AG08396 (cell line): ENCODE results near the gene MEGF11.

Source experiments
- DNase-seq: peaks from one replicate; pipeline ENCODE4 v3.0.0; 2012; ENCODE audit warnings: low spot score, mixed read lengths

MEGF11 gene

DNA sequence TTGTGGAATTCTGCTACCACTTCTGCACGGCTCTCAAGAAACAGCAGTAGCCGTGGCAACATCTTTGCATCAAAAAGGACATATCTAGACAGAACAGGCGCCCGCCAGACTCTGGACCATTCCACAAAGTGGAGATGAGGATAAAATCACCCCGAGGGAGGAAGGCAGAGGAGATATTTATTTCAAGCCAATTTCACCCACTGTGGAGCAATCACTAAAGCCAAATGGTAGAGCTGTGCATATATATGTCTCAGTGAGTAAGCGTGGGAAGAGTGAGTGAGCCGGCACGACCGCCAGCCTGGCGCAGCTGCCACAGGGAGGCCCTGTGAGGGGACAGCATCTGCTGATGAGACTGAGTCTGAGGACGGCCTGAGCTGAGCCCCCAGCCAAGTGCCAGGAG is 111.3 kb downstream of the MEGF11 start:
- no peak for DNase-seq

DNA sequence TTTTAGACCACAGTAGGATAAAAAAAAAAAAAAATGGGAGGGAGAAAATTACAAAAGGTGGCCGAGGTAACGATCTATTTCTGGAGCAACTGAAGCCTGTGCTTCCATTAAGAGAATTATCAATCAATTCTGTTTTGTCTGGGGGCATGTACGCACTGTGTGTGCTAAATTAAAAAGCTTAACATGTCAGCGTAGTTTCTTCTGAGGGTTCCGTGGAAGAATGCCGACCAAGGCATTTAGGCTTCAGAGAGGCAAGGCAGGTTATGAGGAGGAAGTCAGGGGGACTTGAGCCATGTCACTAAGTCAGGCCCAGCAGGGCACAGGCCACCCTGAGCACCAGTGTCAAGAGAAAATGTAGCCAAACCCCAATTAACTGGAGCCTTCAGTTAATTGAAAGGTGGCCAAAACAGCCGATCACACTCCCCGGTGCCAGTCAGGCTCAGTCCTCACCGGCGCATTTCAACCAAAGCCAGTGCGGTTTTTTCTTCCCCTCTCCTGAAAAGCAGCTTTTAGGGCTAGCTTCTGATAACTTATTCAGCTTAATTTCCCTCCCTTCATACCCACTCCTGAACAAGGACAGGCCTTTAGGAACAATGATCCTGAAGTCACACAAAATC is 113.9 kb downstream of the MEGF11 start:
- DNase-seq: no peak

DNA sequence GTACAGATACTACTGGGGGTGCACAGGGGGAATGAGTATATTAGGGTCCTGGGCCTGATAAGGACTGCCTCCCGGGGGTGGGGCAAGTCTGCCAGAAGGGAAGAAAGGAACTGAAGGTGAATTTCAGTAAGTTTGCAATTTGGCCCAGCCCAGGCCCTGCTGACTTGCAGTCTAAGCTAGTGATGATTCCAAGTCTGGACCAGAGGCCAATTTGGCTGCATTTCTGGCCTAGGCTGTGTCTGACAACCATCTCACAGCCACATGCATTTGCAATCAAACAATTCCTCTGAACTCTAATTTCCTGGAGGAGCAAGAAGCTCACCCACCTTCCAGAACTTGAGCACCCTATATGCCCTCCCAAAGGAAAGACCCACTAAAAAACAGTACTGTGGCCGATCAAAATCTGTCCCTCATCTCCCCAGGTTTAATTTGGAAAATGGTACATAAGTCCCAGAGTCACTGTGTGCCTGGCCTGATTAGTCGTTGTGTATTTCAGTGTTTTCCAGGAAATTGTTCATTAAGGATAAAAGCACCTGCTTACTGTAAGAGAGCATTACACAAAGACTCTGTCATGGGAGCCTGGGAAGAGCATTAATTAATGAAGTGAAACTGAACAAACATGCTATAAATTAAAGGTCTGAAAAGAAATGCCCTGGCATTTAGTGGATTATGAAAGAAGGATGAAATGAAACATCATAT is 114.5 kb downstream of the MEGF11 start:
- DNase-seq: no peak

DNA sequence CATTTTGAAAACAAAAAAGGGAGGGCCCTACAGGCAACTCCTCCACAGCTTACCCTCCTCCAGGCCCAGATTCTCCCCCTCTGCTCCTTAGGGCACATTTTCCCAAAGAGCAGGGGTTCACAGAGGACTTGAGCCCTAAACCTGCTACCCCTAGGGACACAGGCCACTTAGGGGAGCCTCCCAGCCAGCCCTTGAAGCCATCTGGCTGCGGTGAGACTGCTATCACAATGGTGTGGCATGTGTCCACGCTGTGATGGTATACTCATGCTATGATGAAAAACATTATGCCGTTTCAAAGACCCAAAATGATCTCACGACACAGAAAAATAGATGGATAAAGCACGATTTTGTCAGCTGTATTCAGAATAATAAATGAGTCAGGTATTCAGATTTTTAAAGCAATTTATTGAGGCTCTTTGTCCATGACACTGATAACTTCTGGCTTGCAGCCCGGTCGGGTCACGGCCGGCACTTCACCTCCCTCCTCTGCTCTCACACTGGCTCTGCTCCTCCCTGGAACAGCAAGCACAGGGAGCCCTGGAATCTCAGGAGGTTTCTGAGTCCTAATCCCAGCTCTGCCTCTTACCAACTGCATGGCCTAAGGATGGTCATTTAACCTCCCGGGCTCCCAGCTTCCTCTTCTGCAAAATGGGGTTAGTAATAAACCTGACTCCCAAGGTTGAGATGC is 115.3 kb downstream of the MEGF11 start:
- DNase-seq: no peak

DNA sequence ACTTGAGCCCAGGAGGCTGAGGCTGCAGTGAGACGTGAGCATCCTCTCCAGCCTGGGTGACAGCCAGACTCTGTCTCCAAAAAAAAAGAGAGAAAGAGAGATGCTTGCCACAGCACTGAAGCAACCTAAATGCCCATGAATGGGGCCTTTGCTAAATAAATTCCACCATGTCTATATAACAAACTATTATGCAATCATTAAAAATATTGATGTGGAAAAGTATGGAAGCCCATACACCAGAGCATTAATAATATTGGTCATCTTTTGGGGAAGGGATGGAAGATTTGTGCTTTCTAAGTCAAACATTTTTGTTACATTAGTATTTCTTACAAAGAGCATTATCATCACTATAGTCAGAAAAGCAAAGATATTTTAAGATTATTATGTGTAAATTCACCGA is 116.6 kb downstream of the MEGF11 start:
- no peak for DNase-seq

DNA sequence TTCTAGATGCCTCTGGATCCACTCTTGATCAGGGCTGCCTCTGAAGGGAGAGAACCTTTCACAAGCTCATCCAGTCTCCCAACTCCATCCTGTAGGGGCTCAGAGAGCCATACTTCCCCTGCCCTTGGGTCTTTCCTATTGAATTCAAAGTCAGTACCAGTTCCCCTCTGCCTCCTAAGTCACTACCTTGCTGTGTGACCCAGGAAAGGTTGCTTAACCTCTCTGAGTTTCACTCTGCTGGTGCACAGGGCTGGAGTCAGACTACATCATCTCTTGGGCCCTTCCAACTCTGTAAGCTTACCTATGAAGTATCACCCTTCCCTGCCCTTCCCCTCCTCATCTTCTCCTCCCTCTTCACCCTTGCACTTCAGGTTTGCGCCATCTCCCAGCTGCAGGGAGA is 117.9 kb downstream of the MEGF11 start:
- no peak for DNase-seq

DNA sequence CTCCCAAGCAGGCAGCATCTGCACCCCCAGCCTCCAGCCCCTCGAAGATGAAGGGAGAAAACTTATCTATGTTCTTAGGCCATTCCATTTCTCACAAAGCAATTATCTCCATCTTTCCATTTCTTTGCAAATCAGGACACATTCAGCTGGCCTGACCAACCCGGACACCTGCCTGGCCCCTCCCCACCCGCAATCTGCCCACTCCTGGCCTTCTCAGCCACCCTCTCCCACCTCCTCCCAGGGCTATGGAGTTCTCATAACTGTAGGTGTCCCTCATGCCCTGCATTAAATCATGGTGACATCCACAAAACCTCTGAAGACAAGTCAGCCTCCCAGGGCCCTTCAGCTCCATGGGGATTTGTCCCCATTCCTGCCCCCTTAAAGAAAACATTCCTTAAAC is 119.3 kb downstream of the MEGF11 start:
- DNase-seq: no peak

DNA sequence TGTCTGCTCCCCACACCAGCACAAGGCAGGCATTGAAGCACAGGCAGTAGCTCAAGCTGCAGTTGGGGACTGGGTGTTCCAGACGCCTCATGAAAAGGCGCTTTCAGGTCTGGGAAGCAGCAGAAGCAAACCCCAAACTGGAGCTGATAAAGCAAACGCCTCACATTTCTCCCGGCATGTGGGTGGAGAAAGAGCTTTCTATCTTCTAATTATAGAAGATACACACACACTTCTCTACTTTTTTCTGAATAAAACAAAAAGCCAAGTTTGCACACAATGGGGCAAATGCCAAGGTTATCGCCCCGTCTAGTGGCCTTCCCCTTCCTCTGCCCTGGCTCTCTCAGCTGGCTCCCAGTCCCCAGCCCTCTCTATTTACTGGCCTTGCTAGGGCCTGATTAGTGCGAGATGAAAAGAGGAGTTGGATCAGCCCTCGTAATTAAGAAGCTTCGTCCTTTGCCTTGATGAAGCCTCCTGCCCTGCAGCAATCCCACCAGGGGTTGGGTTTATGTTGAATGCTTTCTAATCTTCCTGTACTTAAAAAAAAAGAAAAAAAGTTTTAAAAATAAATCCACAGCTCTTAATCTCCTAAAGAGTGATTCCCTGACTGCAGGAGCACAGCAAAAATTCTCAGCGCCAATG is 120.2 kb downstream of the MEGF11 start:
- no peak for DNase-seq

DNA sequence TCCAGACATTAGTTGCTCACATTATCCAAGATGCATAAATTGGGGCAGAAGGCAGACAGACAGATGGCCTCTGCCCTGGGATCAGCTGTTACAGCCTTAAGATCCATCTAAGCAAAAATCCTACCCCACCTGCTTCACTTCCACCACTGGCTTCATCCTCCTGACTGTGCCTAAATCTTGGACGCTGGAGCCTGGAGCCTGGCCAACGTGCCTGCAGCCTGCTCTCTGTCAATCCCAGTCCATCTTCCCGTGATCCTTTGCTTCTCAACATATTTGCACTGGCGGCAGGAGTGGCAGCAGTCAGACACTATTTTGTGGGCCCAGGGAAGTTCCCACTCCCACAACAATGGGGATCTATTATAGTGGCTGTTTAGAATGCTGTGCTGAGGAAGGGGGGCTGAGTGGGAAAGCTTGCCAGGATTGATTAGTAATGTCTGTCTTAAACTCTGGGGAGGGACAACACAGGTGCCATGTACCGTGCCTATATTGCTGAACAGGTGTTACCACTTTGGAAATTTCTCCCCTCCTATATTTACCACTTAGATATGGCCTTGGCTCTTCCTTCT is 121.2 kb downstream of the MEGF11 start:
- DNase-seq: no peak

DNA sequence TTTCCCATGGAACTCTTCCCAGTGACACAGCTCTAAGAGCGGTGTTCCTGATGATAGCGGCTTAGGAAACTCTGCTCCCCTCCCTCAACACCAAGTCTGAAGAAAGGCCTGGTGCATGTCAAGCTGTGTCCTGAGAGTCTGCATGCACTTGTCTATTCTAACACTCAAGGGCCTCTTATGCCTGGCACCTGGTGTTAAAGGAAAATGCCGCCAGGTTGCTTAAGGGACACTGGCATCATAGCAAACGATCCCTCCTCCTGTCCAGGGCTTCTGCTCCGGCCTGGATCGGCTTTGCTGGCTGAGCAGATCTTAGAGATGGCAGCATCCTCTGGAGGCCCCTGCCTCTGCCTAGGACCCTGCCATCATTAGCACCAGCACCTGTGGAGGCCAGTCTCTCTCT is 121.7 kb downstream of the MEGF11 start:
- DNase-seq: no peak

DNA sequence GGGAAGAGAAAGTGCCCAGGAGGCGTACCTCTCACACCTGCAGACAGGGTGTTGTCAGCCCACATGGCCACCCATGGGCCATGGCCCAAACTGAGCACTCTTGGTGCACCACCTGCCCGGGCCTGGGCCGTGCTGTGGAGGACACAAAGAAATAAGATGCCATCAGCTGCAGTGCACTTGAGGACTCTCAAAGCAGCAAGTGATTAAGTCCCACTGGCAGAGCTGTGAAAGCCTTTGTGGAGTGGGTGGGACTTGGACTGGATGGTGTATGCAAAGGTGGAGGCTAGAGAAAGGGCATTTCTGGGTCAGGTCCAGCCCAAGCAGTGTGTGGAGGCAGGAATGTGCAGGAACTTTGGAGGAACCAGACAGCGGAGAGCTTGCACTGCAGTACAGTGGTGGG is 122.3 kb downstream of the MEGF11 start:
- DNase-seq: no peak

DNA sequence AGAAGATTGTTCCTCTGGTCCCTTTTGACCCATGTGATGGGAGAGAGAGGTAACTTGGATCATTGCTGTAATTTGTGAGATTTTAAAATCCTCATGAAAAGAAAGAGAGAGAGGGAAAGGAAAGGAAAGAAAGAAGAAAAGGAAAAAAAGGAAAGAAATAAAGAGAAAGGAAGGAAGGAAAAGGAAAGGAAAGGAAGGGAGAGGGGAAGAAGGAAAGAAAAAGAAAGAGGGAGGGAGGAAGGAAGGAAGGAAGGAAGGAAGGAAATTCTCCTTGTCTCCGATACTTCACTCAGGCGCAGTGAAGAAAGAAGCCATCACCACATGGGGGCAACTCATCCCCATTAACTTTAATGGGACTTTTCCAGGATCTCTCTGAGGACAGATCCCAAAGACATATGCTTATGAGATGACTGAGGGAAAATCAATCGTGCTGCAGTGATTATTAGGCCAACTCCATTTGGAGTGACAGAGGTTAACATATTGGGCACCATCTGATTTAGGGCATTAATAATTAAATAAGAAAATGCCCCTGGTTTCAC is 123.0 kb downstream of the MEGF11 start:
- DNase-seq: no peak

DNA sequence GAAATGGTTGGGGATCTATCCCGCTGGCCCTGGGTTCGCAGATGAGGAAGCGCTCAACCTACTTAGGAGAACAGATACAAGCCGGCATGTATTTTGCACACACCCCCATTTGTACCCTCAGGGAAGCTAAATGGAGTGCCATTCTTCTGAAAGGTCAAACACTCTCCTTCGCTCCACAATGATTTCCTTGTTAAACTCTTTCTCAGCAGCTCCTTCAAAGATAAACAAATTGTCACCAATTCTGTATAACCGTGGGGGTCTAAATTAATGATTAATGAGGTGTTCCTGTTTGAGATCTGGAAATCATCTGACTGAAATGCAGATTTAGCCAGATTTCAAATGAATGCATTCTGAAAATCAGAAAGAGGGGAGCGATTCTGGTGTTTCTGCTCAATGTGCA is 124.0 kb downstream of the MEGF11 start:
- DNase-seq: no peak

DNA sequence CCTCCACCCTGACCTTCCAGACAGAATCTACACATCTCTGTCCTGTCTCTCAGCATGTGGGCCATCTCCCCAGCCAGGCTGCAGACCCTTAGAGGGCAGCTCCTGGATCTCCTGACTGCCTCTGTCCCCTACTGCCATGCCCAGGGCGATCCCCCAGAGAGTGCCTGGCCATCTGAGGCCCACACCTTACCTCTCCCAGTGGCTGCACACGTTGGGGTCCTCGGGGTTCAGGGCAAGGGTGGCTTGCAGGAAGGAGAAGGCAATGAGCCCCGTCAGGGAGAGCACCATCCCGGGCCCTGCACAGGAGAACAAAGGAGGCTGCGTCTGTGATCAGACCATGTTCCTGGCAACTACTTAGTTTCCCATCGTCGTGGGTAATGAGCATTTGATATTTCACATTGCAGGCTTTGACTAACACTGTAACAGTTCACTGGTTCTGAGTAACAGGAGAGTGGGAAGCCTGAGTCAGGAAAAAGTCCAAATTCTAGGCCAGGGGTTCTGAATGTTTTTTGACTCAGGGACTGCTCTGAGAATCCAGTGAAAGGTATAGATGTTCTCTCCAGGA is 125.4 kb downstream of the MEGF11 start:
- no peak for DNase-seq

DNA sequence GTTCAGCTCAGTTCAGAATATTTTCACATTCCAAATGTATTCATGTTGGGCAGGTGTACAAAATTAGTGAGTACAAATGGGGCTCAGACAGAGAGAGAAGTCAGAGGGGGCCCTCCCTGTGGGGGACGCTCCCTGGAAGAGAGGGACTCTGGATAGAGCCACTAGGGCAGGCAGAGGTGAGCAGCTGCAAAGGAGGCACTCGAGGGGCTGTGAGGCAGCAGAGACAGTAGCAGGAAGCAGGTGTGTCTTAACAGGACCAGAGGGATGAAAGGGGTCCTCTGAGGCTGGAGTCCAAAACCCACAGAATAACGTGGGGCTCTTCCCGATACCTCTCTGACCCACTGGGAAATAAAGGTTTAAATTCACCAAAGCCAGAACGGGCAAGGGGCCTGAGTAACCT is 127.1 kb downstream of the MEGF11 start:
- no peak for DNase-seq

DNA sequence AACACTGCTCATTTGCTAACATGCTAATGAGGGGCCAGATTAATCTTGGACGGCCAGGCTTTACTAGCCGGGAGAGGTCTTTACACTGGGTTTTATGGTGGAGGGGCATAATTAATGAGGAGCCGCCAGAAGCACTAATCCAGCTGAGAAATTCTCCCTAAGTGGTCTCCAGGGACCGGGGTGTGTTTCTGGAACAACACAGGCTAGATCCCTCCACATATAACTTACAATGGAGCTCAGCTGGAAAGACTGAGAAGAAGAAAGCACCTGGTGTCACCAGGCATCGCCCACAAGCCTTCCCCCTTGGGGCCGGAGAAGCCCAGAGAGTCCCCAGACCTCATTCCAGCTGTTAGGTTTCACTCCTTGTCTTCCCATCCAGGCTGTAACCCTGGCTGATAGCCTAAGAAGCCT is 127.5 kb downstream of the MEGF11 start:
- no peak for DNase-seq

DNA sequence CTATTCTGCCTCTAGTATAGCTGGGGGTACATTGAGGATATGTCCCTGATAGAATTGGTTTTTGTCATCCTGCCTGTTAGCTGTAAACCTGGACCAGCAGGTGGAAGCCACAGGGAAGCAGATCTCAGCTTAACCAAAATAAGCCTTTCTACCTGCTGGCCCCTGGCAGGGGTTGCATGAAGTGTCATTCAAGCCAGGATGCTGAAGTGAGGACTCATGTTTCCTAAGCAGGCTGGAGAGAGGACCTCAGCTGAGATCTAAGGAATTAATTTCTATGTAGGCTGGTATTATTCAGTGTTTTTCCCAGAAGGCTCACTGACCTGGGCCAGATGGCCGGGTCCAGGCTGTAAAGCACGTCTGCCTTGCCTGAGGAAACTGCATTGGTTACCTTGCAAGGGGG is 128.9 kb downstream of the MEGF11 start:
- DNase-seq: no peak

DNA sequence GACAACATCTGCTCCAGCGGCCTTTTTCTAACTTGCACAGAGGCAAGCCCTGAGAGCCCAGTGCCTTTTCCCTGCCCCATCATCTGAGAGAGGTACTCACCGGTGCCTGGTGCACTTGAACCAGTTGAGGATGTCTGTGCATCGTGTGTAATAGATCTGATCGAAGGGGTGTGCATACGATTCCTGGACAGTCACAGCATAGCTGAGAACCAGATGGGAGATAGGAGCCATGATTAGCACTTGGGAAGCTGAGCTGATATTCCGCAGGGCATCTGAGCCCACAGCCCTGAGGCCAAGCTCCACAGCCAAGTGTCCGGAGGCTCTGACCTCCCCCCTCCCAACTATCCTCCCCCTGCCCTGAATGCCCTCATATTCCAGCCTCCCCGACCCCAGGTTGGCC is 129.8 kb downstream of the MEGF11 start:
- no peak for DNase-seq

DNA sequence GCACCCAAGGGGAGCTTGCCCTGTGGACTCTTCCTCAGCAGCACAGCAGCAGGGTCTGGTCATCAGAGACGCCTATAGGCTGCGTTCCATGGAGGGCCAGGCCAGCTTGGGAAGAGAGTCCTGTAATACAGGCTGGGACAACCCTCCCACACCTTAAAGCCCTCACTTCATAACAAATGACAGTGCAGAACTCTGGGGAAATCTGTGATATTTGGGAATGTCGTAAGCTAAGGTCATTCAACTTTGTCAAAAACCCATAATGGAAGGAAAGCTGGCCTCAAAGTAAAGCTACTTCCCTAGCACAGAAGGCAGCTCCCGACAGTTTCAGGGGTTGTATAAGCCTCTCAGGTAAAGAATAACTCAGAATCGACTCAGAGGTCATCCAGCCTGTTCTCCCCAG is 133.1 kb downstream of the MEGF11 start:
- DNase-seq: no peak

DNA sequence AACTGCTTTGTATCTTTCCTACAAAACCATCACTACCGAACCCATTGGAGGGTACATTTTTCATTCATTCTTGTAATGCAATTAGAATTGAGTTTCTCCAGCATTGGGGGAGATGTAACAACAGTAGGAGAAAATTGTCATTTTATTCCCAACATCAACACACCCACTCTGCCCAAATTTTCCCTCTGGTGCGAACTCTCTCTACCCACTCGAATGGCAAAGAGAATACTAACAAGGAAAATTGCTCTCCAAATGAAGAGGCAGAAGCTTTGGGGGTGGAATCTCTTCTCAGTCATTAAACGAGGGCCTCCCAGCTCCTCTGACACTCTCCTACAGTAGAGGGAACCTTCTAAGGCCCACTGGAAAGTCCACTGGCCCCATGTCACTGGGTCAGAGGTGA is 135.7 kb downstream of the MEGF11 start:
- DNase-seq: no peak

DNA sequence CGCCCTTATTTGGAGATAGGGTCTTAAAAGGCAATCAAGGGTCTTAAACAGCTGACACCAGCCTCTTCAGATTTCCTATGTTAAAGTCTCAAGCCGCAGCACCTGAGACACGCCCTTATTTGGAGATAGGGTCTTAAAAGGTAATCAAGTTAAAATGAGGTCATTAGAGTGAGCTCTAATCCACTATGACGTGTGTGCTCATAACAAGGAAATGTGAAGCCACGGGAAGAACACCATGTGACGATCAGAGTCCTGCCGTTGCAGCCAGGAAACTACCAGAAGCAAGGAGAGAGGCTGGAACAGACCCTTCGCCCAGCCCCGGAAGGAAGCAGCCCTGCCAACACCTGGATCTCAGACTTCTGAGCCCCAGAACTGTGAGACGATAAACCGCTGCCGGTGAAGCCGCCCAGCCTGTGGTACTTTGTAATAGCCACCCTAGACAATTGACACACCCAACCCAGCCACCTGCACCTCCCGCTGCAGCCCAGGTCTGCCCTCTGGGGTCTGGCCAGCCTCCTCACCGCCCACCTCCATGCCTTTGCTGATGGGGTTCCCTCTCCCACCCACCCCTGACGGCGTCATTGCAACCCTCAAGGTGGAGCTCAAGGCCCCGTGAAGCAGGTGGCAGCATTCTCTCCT is 137.9 kb downstream of the MEGF11 start:
- no peak for DNase-seq
